SIG-M5 treated with dmso at 0.1 percent for 504 hours (cell line): ENCODE data around the gene NR4A3.
"Not testable (repeated sequence)": the region's sequence is repeated elsewhere in the genome, so short reads cannot be mapped to it uniquely, and the experiment has no call there.

Experiments used
- DNase-seq: peaks from one replicate; lab custom pipeline; 2025; ENCODE audit not compliant: unreplicated experiment; lab: John Stamatoyannopoulos, UW

Gene NR4A3

DNA sequence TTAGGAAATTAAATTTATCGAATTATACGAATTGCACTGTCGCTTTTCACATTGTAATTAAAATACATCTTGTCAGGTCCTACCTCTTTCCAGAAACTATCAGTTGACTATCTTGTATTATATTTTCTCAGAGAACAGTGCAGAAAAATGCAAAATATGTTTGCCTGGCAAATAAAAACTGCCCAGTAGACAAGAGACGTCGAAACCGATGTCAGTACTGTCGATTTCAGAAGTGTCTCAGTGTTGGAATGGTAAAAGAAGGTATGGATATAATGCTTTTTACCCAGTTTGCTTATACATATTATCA lies 10.8 kb downstream of the NR4A3 start:
- no peak for DNase-seq

DNA sequence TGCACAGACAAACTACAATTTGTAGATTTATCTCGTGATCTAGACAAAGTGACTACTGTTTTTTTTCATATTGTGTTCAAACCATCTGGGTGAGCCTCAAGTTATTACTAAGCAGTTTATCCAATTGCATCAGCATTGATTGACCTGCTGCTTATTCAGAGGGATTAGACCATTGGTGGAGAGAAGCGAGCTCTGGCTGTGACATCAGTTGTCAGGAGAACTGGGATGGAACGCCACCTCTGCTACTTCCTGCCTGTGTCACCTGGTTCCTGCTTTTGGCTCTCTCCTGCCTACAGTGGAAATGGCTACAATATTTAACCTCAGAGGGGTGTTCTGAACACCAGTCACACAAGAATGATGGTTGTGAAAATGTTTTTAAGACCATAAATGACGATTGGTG lies 12.1 kb downstream of the NR4A3 start:
- no peak for DNase-seq

DNA sequence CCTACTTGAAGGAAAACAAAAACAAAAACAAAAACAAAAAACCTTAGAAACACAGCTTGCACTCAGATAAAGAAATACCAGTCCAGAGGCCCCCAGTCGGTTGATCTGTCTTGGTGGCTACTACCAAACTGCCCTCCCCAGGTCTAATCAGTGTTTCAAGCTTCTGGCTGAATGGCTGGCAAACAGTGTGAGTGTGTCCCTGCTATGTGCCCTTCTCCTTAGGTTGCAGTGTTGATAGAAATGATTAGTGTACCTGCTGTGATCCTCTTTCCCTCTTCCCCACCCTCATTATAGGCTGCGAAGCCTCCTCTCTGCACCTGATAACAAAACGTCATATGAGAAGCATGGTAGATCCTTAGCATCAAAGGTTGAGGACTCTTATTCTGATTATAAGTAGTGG lies 12.8 kb downstream of the NR4A3 start:
- DNase-seq = no peak

DNA sequence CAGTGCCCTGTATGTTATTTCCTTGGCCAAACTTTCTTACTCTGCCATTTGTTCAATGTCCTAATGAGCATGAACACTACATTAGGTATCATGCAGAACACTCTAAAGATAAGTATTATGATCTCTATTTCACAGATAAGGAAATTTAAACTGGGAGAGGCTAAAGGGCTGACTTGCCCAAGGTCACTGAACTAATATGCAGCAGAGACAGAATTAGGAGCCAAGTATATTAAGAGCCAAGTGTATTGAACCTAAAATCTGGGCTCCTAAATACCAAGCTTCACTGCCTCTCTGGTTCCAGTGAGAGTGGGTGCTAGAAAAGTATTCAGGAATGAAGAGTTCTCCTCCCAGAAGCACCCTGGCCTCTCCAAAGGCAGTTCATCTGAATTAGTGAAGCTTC lies 13.5 kb downstream of the NR4A3 start:
- no peak for DNase-seq

DNA sequence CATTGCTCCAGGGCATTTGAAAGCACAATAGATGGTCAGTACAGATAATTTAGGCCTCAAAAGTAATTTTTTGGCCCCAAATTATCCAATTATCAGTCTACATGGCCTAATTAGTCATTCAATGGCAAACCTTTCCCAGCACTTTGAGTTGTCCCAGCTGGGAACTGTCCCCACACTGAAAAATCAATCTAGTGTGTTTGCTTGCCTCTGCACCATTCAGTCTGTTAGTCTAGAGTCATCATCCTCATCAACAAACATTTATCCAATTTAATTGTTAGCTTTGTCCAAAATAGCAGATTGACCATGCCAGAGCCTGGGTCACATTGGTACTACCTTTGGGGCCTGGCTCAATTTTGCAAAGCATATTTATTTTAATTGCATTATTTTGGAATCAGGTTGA lies 13.9 kb downstream of the NR4A3 start:
- no peak for DNase-seq

DNA sequence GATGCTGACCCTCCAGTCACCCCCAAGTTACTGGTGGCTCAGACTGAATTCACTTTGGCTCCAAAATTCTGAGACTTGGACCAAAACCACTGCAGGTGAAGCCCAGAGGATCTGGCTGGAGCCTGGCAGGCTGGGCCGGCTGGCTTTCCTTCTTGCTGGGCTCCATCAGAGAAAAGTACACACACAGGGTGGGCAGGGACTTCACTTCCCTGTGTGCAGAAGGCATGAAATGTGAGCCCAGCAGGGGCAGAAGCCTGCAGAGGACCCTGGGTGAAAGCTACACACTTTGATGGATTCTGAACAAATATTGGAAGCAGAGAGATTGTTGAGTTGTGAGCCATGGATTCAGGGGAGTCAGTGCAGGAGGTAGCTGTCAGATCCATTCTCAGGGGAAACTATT lies 18.4 kb downstream of the NR4A3 start:
- DNase-seq = no peak

DNA sequence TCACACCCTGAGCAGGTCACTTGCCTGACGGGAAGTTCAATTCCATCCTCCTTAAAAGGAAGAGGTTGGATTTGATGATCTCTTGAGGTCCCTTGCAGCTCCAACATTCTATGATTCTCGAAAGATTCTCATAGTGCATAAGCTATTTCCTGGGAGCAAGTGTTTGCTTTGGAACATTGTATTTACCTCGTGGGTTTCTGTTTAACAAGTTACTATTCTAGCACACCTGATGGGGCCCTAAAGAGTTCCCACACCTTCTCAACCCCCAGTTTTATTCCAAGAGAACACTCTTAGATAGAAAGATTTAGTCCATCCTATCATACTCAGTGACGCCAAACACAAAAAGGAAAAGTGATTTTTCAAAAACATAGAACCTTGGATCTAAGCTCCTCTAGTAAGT lies 23.4 kb downstream of the NR4A3 start:
- DNase-seq = no peak

DNA sequence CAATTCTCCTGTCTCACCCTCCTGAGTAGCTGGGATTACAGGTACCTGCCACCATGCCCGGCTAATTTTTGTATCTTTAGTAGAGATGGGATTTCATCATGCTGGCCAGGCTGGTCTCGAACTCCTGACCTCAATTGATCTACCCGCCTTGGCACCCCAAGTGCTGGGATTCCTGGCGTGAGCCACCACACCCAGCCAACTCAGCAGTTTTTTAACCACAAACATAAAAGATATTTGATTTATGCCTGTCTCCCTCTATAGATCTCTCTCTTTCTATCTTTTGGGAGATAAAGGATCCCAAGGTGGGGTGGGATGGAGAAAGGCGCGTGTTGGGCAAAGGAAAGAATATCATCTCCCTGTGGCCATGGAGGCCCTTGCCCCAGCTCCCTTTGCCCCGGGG lies 26.8 kb downstream of the NR4A3 start:
- DNase-seq = no peak

DNA sequence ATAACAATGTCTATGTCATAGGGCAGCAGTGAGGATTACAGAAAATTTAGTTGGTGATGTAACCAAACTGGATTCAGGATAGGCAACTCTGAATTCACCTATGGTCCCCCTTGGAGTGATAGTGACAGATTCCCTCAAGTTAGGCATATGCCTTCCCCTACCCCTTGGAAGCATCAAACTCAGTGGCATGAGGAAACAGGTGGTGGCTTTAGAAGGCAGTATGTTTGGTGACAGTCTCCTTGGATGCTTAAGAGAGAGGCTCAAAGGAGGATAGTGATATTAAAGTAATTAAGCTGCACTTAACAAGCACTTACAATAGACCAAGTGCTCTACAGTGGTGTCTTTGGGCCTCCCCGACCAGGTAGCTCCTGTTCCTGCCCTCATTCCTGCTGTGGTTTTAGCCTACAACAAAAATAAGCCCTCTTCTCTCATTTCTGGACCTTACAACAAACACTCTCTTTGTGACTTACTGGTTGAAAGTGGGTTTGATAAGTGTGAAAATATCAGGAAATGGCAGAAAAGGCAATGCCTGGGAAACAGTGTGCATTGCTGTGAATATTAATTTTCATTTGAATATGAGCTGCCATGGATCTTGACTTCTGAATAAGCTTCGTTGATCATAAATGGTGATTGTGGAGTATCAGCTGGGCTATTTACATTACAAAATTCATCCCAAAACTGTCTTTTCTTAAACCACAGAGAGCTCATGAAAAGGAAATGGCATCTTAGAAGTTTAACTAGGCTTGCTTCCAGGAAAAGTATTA lies 29.2 kb downstream of the NR4A3 start:
- no peak for DNase-seq

DNA sequence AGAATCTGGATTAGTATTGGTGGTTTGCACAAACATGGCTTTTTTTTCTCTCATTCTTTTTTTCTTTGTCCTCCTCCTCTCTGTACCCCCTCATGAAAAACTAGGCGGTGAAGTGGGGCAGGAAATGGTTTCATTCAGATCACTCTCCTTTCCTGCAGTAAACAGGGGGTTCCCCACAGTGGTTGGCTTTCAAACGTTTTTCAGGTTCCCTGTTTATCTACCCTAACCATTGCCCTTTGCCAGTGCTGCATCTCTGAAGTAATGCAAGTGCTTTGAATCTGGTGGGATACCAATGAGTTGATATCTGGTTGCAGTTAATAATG lies 29.8 kb downstream of the NR4A3 start:
- no peak for DNase-seq

DNA sequence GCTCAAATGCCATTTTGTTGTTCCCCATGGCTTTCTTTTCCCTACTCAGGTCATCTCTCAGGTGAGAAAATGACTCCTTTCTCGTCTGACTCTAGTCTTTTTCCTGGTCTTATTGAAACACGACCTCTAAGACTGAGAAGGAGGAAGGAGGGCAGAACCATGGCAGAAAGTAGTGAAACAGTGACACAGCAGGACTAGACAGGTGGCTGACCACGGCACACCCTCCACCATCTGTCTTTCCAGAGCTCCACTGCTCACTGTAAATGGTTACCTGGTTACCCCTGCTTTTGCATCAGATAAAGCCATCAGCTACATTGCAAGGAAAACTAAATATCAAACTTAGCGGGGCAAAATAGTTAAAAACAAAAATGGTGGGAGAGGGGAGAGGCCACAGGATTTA lies 30.9 kb downstream of the NR4A3 start:
- no peak for DNase-seq

DNA sequence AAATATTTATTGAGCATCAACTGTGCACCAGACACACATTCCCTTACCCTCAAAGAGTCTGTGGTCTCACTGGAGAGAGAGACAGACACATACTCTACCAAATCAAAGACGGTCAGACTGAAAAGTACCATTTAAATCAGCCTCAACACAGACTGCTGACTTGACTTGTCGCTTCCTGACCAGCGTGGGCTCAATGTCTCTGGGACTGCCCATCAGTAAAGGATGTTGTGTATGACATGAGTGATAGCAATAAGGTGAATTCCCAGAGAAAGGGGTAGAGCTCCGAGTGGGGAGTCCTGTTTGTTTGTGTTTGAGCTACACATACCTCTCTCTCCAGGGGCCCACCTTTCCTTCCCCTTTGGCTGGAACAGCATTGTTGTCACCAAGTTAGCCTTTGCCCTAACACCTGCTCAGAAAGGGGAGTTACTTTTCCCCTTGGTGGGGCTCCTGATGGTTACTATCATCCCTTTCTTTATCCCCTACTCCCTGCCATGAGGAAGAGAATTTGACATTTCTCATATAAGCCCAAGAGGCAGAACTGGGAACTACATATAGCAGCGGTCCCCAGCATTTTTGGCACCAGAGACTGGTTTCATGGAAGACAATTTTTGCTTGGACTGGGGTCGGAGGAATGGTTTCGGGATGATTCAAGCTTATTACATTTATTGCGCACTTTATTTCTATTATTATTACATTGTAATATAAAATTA lies 33.9 kb downstream of the NR4A3 start:
- no peak for DNase-seq

DNA sequence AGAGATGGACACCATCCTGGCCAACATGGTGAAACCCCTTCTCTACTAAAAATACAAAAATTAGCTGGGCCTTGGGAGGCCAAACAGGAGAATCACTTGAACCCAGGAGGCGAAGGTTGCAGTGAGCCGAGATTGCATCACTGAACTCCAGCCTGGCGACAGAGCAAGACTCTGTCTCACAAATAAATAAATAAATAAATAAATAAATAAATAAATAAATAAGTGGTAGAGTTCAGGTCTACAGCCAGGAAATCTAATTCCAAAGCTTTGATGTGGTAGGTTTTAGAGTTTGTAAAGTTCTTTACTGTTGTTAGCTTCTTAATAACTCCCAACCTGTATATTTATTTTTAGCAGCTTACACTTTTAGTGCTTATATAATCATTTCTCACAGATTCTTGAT lies 35.9 kb downstream of the NR4A3 start:
- DNase-seq = not testable (repeated sequence)

DNA sequence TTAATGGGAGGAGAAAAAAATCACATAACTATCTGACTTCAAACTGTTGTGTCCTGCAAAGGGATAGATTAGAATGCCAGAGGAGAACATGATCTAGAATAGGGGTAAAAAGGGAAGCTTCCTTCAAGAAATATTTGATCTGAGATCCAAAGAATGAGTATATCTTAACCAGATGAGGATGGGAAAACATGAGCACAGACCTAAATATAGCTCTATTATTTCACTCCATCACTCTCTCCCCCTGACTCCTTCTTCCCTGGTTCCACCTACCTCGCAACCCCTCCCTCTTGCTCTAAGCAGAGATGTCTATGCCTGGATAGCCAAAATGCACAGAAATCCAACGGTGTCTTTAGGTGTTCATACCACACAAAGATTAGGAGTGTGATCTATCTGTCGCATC lies 36.4 kb downstream of the NR4A3 start:
- no peak for DNase-seq

DNA sequence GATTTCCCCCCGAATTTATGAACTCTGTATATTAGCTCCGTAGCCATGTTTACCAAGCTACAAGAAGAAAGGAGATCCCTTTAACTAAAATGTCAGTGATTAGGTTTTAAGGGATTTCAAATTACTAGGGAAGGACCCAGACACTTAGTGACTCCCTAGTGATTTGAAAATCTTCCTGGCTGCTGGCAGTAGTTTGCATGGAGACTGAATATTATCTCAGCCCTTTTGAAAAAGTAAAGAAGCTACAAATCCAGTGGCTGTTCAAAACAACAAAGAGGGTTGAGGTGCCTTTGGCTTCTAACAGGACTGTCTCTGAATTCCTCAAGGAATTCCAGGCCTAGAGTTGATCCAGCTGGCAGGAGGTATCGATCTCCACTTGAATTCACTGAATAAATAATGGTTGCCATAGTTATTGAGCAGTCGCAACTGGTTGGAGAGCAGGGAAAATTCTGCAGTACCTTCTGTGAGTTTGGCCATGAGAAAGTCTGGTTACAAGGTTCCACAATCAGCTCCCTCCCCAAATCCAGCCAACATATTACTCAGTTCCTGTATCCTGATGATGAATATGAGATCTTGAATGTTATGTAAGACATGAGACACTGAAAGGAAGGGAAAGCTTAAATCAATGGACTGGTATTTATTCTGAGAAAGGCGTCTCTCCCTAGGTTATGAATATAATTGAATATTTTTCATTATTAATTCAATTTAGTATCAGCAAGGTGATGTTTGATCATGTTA lies 37.7 kb downstream of the NR4A3 start:
- no peak for DNase-seq

DNA sequence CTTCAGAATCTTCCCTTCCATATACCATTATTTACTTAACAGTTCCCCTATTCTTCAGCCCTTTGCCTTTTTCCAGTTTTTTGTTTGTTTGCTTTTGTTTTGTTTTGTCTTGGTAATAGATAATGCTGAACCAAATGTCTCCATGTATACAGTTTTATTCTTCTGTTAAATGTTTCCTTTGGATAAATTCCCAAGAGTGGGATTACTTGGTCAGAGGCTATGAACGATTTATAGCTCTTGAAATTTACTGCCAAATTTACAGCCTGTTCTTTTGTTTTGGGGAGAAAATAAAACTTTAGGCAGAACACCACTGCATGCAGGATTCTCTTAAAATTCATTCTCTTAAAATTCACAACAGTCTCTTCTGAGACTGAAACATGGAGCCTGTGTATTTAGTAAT lies 38.6 kb downstream of the NR4A3 start:
- DNase-seq = no peak

DNA sequence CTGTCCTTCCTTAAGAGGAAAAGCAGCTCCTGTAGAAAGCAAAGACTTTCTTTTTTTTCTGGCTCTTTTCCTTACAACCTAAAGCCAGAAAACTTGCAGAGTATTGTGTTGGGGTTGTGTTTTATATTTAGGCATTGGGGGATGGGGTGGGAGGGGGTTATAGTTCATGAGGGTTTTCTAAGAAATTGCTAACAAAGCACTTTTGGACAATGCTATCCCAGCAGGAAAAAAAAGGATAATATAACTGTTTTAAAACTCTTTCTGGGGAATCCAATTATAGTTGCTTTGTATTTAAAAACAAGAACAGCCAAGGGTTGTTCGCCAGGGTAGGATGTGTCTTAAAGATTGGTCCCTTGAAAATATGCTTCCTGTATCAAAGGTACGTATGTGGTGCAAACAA lies 42.3 kb downstream of the NR4A3 start:
- DNase-seq = no peak

DNA sequence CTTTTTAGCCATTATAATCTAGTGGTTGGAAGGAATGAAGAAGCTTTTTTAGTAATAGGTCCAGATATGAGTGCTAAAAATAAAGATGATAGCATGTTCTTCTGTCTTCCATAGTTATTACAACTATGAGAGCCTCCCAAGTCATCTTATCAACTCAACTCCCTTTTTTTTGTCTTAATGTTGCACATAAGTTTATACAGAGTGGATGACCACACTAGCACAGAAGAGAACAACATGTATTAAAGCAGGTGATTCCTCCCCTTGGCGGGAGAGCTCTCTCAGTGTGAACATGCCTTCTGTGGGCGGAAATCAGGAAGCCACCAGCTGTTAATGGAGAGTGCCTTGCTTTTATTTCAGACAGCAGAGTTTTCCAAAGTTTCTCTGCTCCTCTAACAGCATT lies 44.7 kb downstream of the NR4A3 start:
- no peak for DNase-seq

DNA sequence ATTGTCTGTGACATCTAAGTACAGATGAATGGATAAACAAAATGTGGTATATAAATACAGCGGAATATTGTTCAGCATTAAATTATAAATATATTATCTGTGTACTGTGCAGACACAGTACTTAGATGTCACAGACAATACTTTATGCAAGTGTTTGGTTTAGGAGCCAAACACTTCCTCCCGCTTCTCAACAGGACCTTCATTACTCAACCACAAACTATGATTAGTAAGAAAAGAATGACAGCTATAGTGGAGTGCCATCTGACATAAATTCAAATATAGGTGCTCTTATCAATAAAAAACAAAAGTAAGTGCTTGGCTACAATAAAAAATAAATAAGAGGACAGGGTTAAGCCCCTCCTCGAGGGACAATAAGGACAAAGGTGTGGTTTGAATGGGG lies 45.9 kb downstream of the NR4A3 start:
- DNase-seq = peak; percentile 32

DNA sequence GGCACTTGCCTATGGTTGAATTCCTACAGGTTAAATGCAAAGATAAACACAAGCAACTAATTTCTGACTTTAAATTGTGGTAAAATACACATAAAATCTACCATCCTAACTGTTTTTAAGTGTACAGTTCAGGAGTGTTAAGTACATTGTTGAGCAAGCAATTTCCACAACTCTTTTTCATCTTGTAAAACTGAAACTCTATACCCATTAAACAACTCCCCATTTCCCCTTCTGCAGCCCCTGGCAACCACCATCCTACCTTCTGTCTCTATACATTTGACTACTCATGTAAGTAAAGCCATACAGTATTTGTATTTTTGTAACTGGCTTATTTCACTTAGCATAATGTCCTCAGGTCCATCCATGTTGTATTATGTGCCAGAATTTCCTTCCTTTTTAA lies 46.3 kb downstream of the NR4A3 start:
- DNase-seq = peak; percentile 41

DNA sequence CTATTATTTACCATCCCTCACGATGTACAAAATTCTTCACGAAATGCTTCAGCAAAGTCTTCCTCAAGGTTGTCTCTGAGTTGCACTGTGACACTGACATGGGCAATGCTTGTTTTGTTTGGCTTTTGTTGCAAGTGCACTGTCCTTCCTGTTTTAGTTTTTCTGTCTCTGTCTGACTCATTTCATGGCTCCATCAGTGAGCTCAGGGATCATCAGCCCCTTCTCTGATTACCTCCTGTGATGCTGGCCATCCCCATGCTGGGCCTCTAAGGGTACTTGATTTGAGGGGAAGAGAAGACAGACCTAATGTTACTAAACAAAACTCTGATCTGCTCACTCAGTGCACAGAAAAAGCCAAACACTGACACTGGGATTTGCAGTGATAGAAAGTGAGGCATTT lies 47.2 kb downstream of the NR4A3 start:
- DNase-seq = peak; percentile 11

DNA sequence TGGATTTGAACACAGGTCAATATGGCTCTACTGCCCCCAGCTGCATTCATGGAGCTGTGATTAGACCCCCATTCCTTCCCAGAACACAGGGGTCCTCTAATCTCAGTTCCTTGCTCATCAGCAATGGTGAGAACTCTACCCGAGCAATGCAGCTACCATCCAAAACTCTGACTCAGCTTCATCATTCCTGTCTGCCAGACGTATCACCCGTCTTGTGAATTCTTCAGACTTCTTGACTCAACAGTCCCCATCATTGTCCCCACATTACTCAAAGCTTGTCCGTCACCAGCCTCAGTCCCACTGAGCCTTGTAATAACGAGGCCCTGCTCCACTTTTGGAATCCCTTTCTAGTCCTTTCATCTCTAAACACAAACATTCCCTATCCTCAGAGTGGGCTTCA lies 48.4 kb downstream of the NR4A3 start:
- no peak for DNase-seq

DNA sequence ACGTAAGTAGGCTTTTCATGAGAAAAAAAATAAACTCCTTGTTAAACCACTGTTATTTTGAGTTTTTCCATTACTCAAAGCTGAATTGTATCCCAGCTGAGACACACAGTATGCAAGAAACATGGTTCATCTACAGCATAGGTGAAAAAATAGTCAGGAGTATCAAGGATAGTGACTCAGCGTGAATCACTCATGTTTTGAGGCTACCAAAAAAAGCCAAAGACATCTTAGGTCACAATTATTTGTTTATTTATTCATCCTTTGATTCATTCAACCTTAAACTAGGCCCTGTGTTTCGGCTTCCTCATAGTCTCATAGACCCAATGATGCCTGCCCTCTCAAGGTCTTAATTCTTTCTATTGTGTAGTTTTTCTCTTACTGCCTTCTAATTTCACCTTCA lies 51.8 kb downstream of the NR4A3 start:
- no peak for DNase-seq
